OCI-LY1 (cell line): ENCODE measurements around the gene ESPNL.

Experiments
- EZH2 ChIP-seq: fragments of 200-600 bp; sonication (generic), shearing (Covaris generic); IDR thresholded peaks from 2 replicates; pipeline ENCODE4 v1.8.0; 2017; ENCODE audit warnings: borderline replicate concordance, mixed run types, mild to moderate bottlenecking, antibody characterized with exemption, low read length, moderate library complexity, mixed read lengths
- TF ChIP-seq, protein P1 (sequence below): fragments of 200-600 bp; sonication (generic), shearing (Covaris generic); IDR thresholded peaks from 2 replicates; pipeline ENCODE4 v1.5.1; 2017; ENCODE audit warnings: mild to moderate bottlenecking, antibody characterized with exemption, low read length, moderate library complexity, mixed read lengths

GRCh38 chr2:238055841-238056240, 44.3 kb upstream of the ESPNL start:
- TF ChIP-seq, protein P1, sequence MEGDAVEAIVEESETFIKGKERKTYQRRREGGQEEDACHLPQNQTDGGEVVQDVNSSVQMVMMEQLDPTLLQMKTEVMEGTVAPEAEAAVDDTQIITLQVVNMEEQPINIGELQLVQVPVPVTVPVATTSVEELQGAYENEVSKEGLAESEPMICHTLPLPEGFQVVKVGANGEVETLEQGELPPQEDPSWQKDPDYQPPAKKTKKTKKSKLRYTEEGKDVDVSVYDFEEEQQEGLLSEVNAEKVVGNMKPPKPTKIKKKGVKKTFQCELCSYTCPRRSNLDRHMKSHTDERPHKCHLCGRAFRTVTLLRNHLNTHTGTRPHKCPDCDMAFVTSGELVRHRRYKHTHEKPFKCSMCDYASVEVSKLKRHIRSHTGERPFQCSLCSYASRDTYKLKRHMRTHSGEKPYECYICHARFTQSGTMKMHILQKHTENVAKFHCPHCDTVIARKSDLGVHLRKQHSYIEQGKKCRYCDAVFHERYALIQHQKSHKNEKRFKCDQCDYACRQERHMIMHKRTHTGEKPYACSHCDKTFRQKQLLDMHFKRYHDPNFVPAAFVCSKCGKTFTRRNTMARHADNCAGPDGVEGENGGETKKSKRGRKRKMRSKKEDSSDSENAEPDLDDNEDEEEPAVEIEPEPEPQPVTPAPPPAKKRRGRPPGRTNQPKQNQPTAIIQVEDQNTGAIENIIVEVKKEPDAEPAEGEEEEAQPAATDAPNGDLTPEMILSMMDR = no peak
- TF ChIP-seq EZH2 = no peak
